GM18867 (cell line): ENCODE data around the gene LIX1.
A peak's percentile ranks its signal among the peaks of the same experiment; 100 is the strongest.
"Not testable (repeated sequence)": the region's sequence is repeated elsewhere in the genome, so short reads cannot be mapped to it uniquely, and the experiment has no call there.

Experiments
- ATAC-seq: cut with Tn5 transposase; IDR thresholded peaks from one replicate; pipeline ENCODE4 v1.9.1; 2021; ENCODE audit warnings: mild to moderate bottlenecking, moderate library complexity; ENCODE audit not compliant: unreplicated experiment

LIX1 gene

GRCh38 chr5:97143704-97144103 is 1.3 kb upstream of the LIX1 start:
- no peak for ATAC-seq

- no peak for ATAC-seq
These were observed 872 bp downstream of the LIX1 start for GRCh38 chr5:97141539-97141938.

DNA sequence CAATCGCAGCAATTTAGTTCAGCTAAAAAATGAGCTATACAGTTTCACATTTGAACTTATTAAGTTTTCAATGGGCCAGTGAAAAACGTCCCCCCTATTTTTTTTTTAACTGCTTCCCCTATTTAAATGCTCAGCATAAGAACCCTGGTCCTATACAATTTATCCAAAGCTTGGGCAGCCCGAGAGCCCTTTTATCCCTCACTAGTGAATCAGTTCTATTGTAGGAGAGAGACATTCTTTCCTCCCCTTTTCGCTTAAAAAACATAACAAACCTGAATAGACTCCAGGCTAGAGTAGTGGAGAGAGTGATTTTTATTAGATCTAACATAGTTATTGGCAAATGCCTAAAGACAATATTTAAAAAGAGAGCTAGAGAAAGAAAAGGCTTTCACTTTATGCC is 1.4 kb downstream of the LIX1 start:
- ATAC-seq, result no peak

DNA sequence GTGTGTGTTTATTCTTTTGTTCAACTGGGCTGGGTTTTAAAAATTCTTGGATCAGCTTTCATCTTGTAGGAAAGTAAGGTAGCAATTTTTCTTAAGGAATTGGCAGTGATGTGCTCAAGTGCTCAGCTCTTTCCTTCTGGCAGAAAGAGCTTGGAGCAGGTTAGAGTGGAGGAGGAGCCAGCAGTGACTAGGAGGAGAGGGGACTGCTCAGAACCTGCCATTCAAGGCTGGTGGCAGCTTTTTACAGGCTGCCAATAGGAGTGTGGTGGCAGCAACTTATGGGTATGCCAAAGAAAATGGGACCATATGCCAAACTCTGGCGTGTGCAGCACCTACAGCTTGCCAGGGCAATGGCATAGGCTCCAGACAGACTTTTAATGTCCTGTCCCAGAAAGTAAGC is 2.2 kb downstream of the LIX1 start:
- ATAC-seq, result not testable (repeated sequence)

GRCh38 chr5:97136475-97136874 is 5.9 kb downstream of the LIX1 start:
- ATAC-seq, result no peak

GRCh38 chr5:97135868-97136267 is 6.5 kb downstream of the LIX1 start:
- no peak for ATAC-seq

- no peak for ATAC-seq
These were observed 7.8 kb downstream of the LIX1 start for GRCh38 chr5:97134634-97135033.

- no peak for ATAC-seq
These were observed 9.3 kb downstream of the LIX1 start for GRCh38 chr5:97133101-97133500.

DNA sequence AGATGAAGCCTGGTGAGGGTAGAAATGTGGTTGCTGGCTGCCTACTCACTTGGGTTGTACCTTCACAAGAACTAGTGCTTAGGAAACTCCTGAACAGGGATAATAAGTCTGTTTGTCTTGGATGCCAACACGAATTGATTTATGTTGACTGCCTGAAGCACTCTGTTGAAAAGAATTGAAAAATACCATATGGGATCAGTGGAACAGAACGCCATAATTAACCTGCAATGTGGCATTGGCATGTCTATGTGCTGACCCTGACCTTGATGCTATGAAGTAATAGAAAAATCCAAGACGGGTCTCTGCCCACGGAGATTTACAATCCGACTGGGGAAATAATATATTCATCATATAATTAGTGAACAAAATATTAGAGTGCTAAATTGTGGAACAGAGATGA is 10.5 kb downstream of the LIX1 start:
- no peak for ATAC-seq

GRCh38 chr5:97131139-97131710 is 11.2 kb downstream of the LIX1 start:
- ATAC-seq, result no peak

DNA sequence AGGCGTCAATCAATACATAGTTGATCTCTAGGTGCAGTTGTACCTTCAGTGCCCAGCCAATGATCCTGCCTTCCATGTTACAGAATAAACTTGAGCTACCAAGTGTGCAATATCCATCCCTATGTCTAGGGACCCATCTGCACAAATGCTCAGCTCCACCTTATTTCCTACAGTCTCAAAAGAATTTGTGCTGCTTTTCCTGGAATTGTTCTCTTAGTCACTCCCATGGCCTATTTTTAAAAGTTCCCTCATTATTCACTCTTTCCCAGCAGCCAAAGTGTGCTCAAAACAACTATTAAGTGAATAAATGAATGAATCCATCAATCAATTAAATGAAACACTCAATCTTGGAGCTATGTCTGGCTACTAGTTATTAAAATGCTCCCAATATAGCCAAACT is 14.7 kb downstream of the LIX1 start:
- no peak for ATAC-seq

DNA sequence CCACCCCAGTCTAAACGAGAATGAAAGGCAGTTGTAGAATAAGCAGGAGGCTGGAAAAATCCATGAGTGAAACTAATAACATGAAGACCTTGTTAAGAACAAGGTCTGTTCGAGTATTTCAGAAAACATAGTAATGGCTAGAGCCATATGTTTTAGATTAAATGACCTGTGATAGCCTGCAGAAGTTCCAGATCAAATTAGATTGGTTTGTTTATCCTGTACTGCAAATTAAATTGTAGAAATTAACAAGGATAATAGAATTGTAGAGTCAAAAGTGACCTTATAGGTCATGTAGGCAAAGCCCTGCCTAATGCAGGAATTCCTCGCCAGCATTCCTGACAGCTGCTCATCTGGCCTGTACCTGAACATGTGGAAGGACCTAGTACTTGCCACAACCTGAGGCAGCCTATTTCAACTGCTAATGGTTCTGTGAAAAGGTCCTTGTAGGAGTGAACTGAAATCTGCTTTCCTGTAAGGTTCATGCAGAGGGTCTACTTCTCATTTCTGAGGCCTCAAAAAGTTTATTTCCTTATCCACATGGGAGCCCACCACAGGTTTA is 17.2 kb downstream of the LIX1 start:
- ATAC-seq, result no peak

GRCh38 chr5:97124335-97124734 is 18.1 kb downstream of the LIX1 start:
- ATAC-seq, result no peak

- ATAC-seq, result peak; percentile 79
These were observed 20.6 kb downstream of the LIX1 start for GRCh38 chr5:97121848-97122247.

DNA sequence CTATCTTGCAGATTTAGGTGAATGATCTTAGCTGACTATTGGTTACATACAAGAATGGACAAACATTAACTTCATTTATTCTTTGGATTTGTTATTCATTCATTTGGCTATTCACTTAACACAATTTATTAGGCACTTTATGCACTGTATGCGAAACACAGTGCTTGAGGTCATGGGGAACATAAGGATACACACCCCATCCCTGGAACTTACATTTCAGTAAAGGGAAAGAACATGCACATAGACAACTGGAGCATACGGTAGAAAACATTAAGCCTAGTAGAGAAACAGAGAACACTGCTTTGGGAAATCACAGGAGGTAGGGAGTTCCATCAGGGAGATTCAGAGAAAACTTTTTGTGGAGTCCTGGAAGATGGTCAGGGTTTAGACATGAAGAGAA is 22.2 kb downstream of the LIX1 start:
- no peak for ATAC-seq

DNA sequence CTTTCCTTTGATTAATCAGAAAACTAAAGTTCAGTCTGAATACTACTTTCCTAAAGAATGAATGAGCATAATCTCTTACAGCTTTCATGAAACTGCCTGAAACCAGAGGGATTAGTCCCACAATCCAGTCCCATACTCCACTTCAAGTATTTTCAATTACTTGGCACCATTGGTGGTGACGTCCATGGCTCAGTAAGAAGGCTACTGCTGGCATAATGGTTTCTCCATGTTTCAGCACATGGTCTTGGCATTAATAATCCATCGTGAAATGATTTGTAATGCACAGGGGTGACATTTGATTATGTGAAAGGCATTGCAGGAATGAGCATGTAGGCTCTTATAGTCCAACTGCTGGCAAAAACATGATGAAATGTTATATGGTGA is 23.4 kb downstream of the LIX1 start:
- no peak for ATAC-seq

- no peak for ATAC-seq
These were observed 24.0 kb downstream of the LIX1 start for GRCh38 chr5:97118261-97119006.

DNA sequence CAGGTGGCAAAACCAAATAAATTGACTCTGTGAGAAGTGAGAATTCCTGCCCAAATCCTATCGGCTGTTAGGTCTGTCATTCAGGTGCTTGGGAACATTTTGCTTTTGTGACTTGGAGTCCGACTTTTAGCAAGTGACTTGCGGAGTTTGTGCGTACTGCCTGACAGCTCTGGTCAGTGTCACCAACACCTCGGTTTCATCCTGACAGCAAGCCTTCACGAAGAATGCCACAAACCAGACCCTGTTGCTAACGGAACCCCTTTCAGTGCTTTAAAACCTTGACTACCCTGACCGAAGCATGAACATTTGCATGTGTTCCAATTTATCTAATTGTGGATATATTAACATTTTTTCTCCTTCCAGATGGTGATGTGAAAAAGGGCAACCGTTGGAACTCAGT is 26.5 kb downstream of the LIX1 start:
- no peak for ATAC-seq

DNA sequence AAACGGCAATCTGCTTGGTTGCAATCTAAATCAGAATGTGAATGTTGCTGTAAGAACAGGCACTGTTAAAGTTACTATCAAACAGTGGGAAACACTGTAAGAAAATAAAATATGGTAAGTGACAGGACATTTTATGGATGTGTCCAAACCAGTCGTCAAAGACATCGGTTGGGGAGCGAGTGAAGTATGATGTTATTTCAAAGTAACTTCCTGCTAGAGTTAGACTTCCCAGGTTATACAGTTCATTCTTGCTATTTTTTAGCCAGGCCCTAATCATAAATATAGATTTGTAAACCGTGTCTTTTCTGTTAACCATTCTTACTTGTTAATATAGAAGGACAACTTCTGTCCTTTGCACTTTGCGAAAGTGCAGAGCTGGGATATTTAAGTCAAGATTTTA is 30.2 kb downstream of the LIX1 start:
- ATAC-seq, result no peak

- ATAC-seq, result no peak
These were observed 30.8 kb downstream of the LIX1 start for GRCh38 chr5:97111616-97112015.

DNA sequence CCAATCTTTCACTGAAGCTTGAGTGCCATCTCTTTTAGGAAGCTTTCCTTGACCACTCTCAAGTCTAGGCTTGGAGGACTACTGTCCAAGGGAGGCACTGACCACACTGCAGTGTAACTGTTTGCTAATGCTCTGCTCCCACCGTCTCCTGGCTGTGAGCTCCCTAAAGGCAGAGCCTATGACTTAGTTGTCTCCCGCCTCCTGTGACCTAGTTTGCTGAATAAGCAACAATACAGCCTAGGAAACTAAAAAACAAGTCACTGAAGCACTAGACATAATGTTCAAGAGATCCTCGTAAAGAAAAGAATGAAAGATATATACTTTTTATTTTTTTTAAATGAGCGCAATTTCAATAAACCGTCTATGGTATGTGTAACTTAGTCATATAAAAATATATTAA is 31.4 kb downstream of the LIX1 start:
- no peak for ATAC-seq

GRCh38 chr5:97107318-97107717 is 35.1 kb downstream of the LIX1 start:
- ATAC-seq, result no peak

GRCh38 chr5:97106216-97106581 is 36.2 kb downstream of the LIX1 start:
- ATAC-seq, result no peak
